Suprapubic skin (tissue), 4 donors: ENCODE measurements around the gene EML2.

Experiments used
- CTCF ChIP-seq, 2 donors: fragments of 200-600 bp in 1 of 2; fragments of 450-650 bp in 1 of 2; sonication (generic) in 1 of 2; IDR thresholded peaks; one replicate each; pipeline ENCODE4 v1.5.1; 2016 to 2019; ENCODE audit warnings: antibody characterized with exemption in 2 of 2, mild to moderate bottlenecking in 1 of 2, moderate library complexity in 1 of 2
- EP300 ChIP-seq: sonication (generic); formaldehyde crosslinking; IDR thresholded peaks from one replicate; pipeline ENCODE4 v1.6.1; 2017; ENCODE audit warnings: antibody characterized with exemption
- POLR2AphosphoS5 ChIP-seq, 3 donors: sonication (generic); formaldehyde crosslinking; IDR thresholded peaks; one replicate each; pipeline ENCODE4 v1.6.1; 2017; ENCODE audit warnings: antibody characterized with exemption in 3 of 3

GRCh38 chr19:45687599-45687998, 48.4 kb upstream of the EML2 start:
- TF ChIP-seq CTCF (IDR thresholded peaks at IDR 0.05) (no peak), POLR2AphosphoS5 (IDR thresholded peaks at IDR 0.05) (no peak), EP300 (no peak)
